ENCODE data around the gene GTPBP1.

GRCh38 chr22:38761202-38762162 is 55.7 kb downstream of the GTPBP1 start:
- no peak for TF ChIP-seq MAX (IDR thresholded peaks at IDR 0.05; ENCODE audit: low read depth)
- TF ChIP-seq RAD21 (IDR thresholded peaks at IDR 0.05; ENCODE audit: low read length) = no peak
- no peak for TF ChIP-seq TCF12 (IDR thresholded peaks at IDR 0.05)
- no peak for TF ChIP-seq JUND (IDR thresholded peaks at IDR 0.05)
- no peak for TF ChIP-seq POLR2AphosphoS5 (IDR thresholded peaks at IDR 0.05; ENCODE audit: low read depth, low read length)
- TF ChIP-seq REST (IDR thresholded peaks at IDR 0.05; ENCODE audit: low read depth, low read length) = no peak
- no peak for TF ChIP-seq EZH2phosphoT487 (IDR thresholded peaks at IDR 0.05; ENCODE audit: borderline replicate concordance, low read depth)
- TF ChIP-seq RXRA (IDR thresholded peaks at IDR 0.05; ENCODE audit: borderline replicate concordance, low read depth) = no peak
- TF ChIP-seq CTCF (IDR thresholded peaks at IDR 0.05) = no peak
- TF ChIP-seq USF2 (IDR thresholded peaks at IDR 0.05; ENCODE audit: borderline replicate concordance, low read depth, low read length) = no peak
